Mesenchymal stem cell (in vitro differentiated cells and primary cell): Measurements from ENCODE around the gene CLASP1.
A peak's percentile ranks its signal among the peaks of the same experiment; 100 is the strongest.

Source experiments
- DNase-seq: peaks from one replicate; pipeline ENCODE4 v3.0.0-alpha.2; 2013
- H2AFZ ChIP-seq: one replicate; pipeline ENCODE4 v1.6.1; 2013; ENCODE audit warnings: low read depth, mild to moderate bottlenecking, control low read depth, inconsistent platforms, low read length, moderate library complexity
- H2AK5ac ChIP-seq: 2 replicates; pipeline ENCODE4 v1.6.1; 2013; ENCODE audit warnings: low read length, moderate library complexity, mild to moderate bottlenecking, inconsistent platforms; ENCODE audit not compliant: severe bottlenecking
- H2BK120ac ChIP-seq: one replicate; pipeline ENCODE4 v1.6.1; 2013; ENCODE audit warnings: low read depth, mild to moderate bottlenecking, inconsistent platforms, low read length, moderate library complexity
- H2BK12ac ChIP-seq, 2 experiments: one replicate each; pipeline ENCODE4 v1.6.1; 2013; ENCODE audit warnings: inconsistent platforms in 2 of 2, low read length in 2 of 2, mild to moderate bottlenecking in 2 of 2, moderate library complexity in 2 of 2, control low read depth in 1 of 2
- H2BK15ac ChIP-seq: one replicate; pipeline ENCODE4 v1.6.1; 2013; ENCODE audit warnings: mild to moderate bottlenecking, low read depth, inconsistent platforms; ENCODE audit not compliant: poor library complexity, severe bottlenecking
- H2BK5ac ChIP-seq: 2 replicates; pipeline ENCODE4 v1.6.1; 2013; ENCODE audit warnings: low read depth, mild to moderate bottlenecking, low read length, control low read depth, inconsistent platforms; ENCODE audit not compliant: poor library complexity, severe bottlenecking
- H3K14ac ChIP-seq, 2 experiments: one replicate each; pipeline ENCODE4 v1.6.1; 2013; ENCODE audit warnings: inconsistent platforms in 2 of 2, low read length in 2 of 2, control low read depth in 1 of 2, mild to moderate bottlenecking in 1 of 2, moderate library complexity in 1 of 2
- H3K18ac ChIP-seq, 2 experiments: one replicate each; pipeline ENCODE4 v1.6.1; 2013; ENCODE audit warnings: inconsistent platforms in 2 of 2, low read length in 2 of 2, control low read depth in 1 of 2, low read depth in 1 of 2, mild to moderate bottlenecking in 1 of 2
- H3K23ac ChIP-seq, 2 experiments: one replicate each; pipeline ENCODE4 v1.6.1; 2013; ENCODE audit warnings: inconsistent platforms in 2 of 2, low read length in 2 of 2, mild to moderate bottlenecking in 2 of 2, moderate library complexity in 2 of 2, control low read depth in 1 of 2
- H3K27ac ChIP-seq: 2 replicates; pipeline ENCODE4 v1.5.1; 2013; ENCODE audit warnings: mild to moderate bottlenecking, moderate library complexity, low read length, control low read depth, inconsistent platforms; ENCODE audit not compliant: poor library complexity, severe bottlenecking
- H3K27me3 ChIP-seq, 2 experiments: 2 replicates each; pipeline versions ENCODE4 v1.6.1 to v1.7.0; 2013; ENCODE audit warnings: low read length in 2 of 2, mild to moderate bottlenecking in 2 of 2, moderate library complexity in 2 of 2, control low read depth in 1 of 2, inconsistent platforms in 1 of 2; ENCODE audit not compliant: control insufficient read depth in 1 of 2, insufficient read depth in 1 of 2
- H3K36me3 ChIP-seq, 2 experiments: 2 replicates each; pipeline versions ENCODE4 v1.6.1 to v1.7.0; 2013; ENCODE audit warnings: low read length in 2 of 2, control low read depth in 1 of 2, inconsistent platforms in 1 of 2, low read depth in 1 of 2, mild to moderate bottlenecking in 1 of 2; ENCODE audit not compliant: insufficient read depth in 2 of 2, control insufficient read depth in 1 of 2
- H3K4ac ChIP-seq, 2 experiments: one replicate each; pipeline ENCODE4 v1.6.1; 2013; ENCODE audit warnings: inconsistent platforms in 2 of 2, low read length in 2 of 2, mild to moderate bottlenecking in 2 of 2, moderate library complexity in 2 of 2, control low read depth in 1 of 2, low read depth in 1 of 2
- H3K4me1 ChIP-seq: 2 replicates; pipeline ENCODE4 v1.6.1; 2013; ENCODE audit warnings: low read depth, low read length, control low read depth; ENCODE audit not compliant: control insufficient read depth, insufficient read depth
- H3K4me2 ChIP-seq: 2 replicates; pipeline ENCODE4 v1.6.1; 2013; ENCODE audit warnings: low read length, mild to moderate bottlenecking, inconsistent platforms; ENCODE audit not compliant: poor library complexity, severe bottlenecking
- H3K4me3 ChIP-seq, 2 experiments: 2 replicates each; pipeline versions ENCODE4 v1.5.1 to v1.7.0; 2013; ENCODE audit warnings: low read length in 2 of 2, mild to moderate bottlenecking in 2 of 2, control low read depth in 1 of 2, low read depth in 1 of 2; ENCODE audit not compliant: insufficient read depth in 1 of 2
- H3K79me1 ChIP-seq: replicated peaks from 2 replicates; pipeline ENCODE4 v1.6.1; 2013; ENCODE audit warnings: mild to moderate bottlenecking, control low read depth, low read length, inconsistent platforms; ENCODE audit not compliant: poor library complexity, severe bottlenecking
- H3K9ac ChIP-seq: 2 replicates; pipeline ENCODE4 v1.7.0; 2013; ENCODE audit warnings: mild to moderate bottlenecking, low read length, moderate library complexity
- H3K9me3 ChIP-seq: 2 replicates; pipeline ENCODE4 v1.7.0; 2013; ENCODE audit warnings: mild to moderate bottlenecking, low read length; ENCODE audit not compliant: control insufficient read depth
- H4K8ac ChIP-seq: one replicate; pipeline ENCODE4 v1.6.1; 2013; ENCODE audit warnings: inconsistent platforms, mild to moderate bottlenecking, low read length, moderate library complexity
- H4K91ac ChIP-seq: one replicate; pipeline ENCODE4 v1.6.1; 2013; ENCODE audit warnings: mild to moderate bottlenecking, low read length, inconsistent platforms
- WGBS: methylation state at CpG from one replicate; pipeline ENCODE4 v1.1.7; 2013; ENCODE audit warnings: mixed read lengths; 5-methylcytosine and 5-hydroxymethylcytosine counted together

The CLASP1 gene

GRCh38 chr2:121648206-121649148 lies 785 bp downstream of the CLASP1 start:
- H3K18ac ChIP-seq = peak overlapping the region; percentile 80 to 97
- peak; percentile 74 for DNase-seq
- 6% methylated on average over 28 of the region's 41 CpGs for WGBS
- H3K4me1 ChIP-seq = peaks cover 3% of the 10 kb centered on the region
- peak overlapping the region in 1 of 2 experiments; percentile 65 for H3K4ac ChIP-seq
- H2BK15ac ChIP-seq = peak overlapping the region; percentile 95
- peak overlapping the region; percentile 38 to 92 for H3K14ac ChIP-seq
- H3K4me3 ChIP-seq = peak overlapping the region; percentile 89 to 98
- peak overlapping the region in 1 of 2 experiments; percentile 15 for H2BK12ac ChIP-seq
- H3K23ac ChIP-seq = peak overlapping the region in 1 of 2 experiments; percentile 75
- peak overlapping the region; percentile 64 for H3K4me2 ChIP-seq
- H3K36me3 ChIP-seq = peaks cover 0 to 3% of the 10 kb centered on the region in 2 experiments
- H4K8ac ChIP-seq = peak overlapping the region; percentile 82
- peak overlapping the region; percentile 78 for H2BK120ac ChIP-seq
- H3K9me3 ChIP-seq = no peaks in the 10 kb centered on the region
- peak overlapping the region; percentile 68 for H2AFZ ChIP-seq
- peak overlapping the region; percentile 100 for H3K9ac ChIP-seq
- H3K79me1 ChIP-seq = peaks cover 10% of the 10 kb centered on the region
- H2BK5ac ChIP-seq = peak overlapping the region; percentile 93
- peak overlapping the region; percentile 91 for H3K27ac ChIP-seq
- peak overlapping the region; percentile 72 for H4K91ac ChIP-seq
- H3K27me3 ChIP-seq = no peaks in the 10 kb centered on the region
- H2AK5ac ChIP-seq = no peak overlapping the region

GRCh38 chr2:121647396-121647795 lies 1.9 kb downstream of the CLASP1 start:
- Histone ChIP-seq H2AFZ (no peak overlapping the region), H3K4me1 (peaks cover 3% of the 10 kb centered on the region), H3K4ac (no peak overlapping the region), H3K18ac (no peak overlapping the region), H3K9ac (peak overlapping the region; percentile 100), H3K79me1 (peaks cover 6% of the 10 kb centered on the region), H4K8ac (no peak overlapping the region), H3K4me3 (peak overlapping the region in 1 of 2 experiments; percentile 98), H3K4me2 (no peak overlapping the region), H2BK15ac (no peak overlapping the region), H2BK120ac (no peak overlapping the region), H3K14ac (no peak overlapping the region), H3K36me3 (peaks cover 0 to 2% of the 10 kb centered on the region in 2 experiments), H2BK5ac (no peak overlapping the region), H2BK12ac (no peak overlapping the region), H3K27me3 (no peaks in the 10 kb centered on the region), H3K9me3 (no peaks in the 10 kb centered on the region), H3K23ac (no peak overlapping the region), H2AK5ac (no peak overlapping the region), H4K91ac (no peak overlapping the region), H3K27ac (no peak overlapping the region)
- WGBS = 79% methylated on average over 1 of the region's 1 CpG
- no peak for DNase-seq

GRCh38 chr2:121644715-121645114 lies 4.5 kb downstream of the CLASP1 start:
- Histone ChIP-seq H3K27me3 (no peaks in the 10 kb centered on the region), H3K23ac (no peak overlapping the region), H2BK15ac (no peak overlapping the region), H2BK5ac (no peak overlapping the region), H3K79me1 (peaks cover 4% of the 10 kb centered on the region), H2BK120ac (no peak overlapping the region), H3K4me1 (peaks cover 3% of the 10 kb centered on the region), H2BK12ac (no peak overlapping the region), H3K4me3 (no peak overlapping the region), H2AFZ (no peak overlapping the region), H3K14ac (no peak overlapping the region), H3K18ac (peak overlapping the region in 1 of 2 experiments; percentile 24), H3K4ac (no peak overlapping the region), H3K4me2 (no peak overlapping the region), H3K9me3 (no peaks in the 10 kb centered on the region), H3K9ac (no peak overlapping the region), H4K8ac (no peak overlapping the region), H2AK5ac (no peak overlapping the region), H3K27ac (no peak overlapping the region), H4K91ac (no peak overlapping the region), H3K36me3 (peaks cover 3 to 6% of the 10 kb centered on the region in 2 experiments)
- 100% methylated on average over 2 of the region's 2 CpGs for WGBS
- DNase-seq = no peak

- no peaks in the 10 kb centered on the region for H3K27me3 ChIP-seq
- H3K79me1 ChIP-seq = peaks cover 4% of the 10 kb centered on the region
- WGBS = 95% methylated on average over 2 of the region's 2 CpGs
- H3K4ac ChIP-seq = no peak overlapping the region
- no peak overlapping the region for H4K8ac ChIP-seq
- H2BK12ac ChIP-seq = no peak overlapping the region
- H3K14ac ChIP-seq = no peak overlapping the region
- H3K9me3 ChIP-seq = no peaks in the 10 kb centered on the region
- H4K91ac ChIP-seq = no peak overlapping the region
- no peak overlapping the region for H3K18ac ChIP-seq
- H3K23ac ChIP-seq = no peak overlapping the region
- H3K9ac ChIP-seq = no peak overlapping the region
- no peak overlapping the region for H3K4me3 ChIP-seq
- H3K4me2 ChIP-seq = no peak overlapping the region
- H2BK5ac ChIP-seq = no peak overlapping the region
- peaks cover 3 to 6% of the 10 kb centered on the region in 2 experiments for H3K36me3 ChIP-seq
- H3K4me1 ChIP-seq = peaks cover 3% of the 10 kb centered on the region
- no peak overlapping the region for H3K27ac ChIP-seq
- H2BK15ac ChIP-seq = no peak overlapping the region
- no peak for DNase-seq
- no peak overlapping the region for H2AK5ac ChIP-seq
- no peak overlapping the region for H2BK120ac ChIP-seq
- H2AFZ ChIP-seq = no peak overlapping the region
These were observed 5.4 kb downstream of the CLASP1 start for GRCh38 chr2:121643877-121644276.
